ENCODE data around the gene CGNL1. TPM values are rescaled to one million over a fixed set of nuclear protein-coding genes. Genes with fewer than 3 reads are reported as not detected.

CGNL1 gene
- total and polyA plus RNA-seq, 10 of the 15 experiments (the other 5 are each of a cell fraction or from before 2014, with no cell fraction given): under 0.01 to 0.27 (median 0.04) TPM; not detected in 3

DNA sequence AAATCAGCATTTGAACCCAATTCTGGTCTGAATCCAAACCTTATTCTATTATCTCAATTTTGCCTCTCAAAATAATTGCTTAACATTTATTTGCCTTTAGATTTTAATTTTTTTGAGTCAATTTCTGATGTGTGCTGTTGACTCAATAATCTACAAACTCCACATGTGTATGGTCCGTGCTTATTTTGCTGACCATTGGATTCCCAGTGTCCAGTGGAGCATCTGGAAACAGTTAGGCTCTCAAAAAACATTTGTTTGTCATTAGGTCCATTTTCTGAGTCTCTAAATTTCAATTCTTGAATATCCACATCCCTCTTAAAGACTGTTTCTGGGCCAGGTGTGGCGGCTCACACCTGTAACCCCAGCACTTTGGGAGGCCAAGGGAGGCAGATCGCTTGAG is 196.2 kb downstream of the CGNL1 start:
- H3K4me3 ChIP-seq: no peak overlapping the region
- H3K36me3 ChIP-seq (ENCODE audit: control insufficient read depth in 2 of 2, insufficient read depth in 2 of 2, low read length in 1 of 2): no peaks in the 10 kb centered on the region
- no peak for FAIRE-seq
- CTCF ChIA-PET: interaction anchor here (1.1 kb wide), 1 partner anchor 13 kb away, joined by 4 read pairs; no protein-coding TSS in a partner anchor
- TF ChIP-seq HCFC1 (IDR thresholded peaks at IDR 0.05; ENCODE audit: low read length) (no peak), IRF4 (IDR thresholded peaks at IDR 0.05; ENCODE audit: low read depth, low read length) (no peak), JUNB (IDR thresholded peaks at IDR 0.05) (no peak), SIN3A (IDR thresholded peaks at IDR 0.05; ENCODE audit: low read depth, low read length) (no peak), NRF1 (conservative IDR thresholded peaks at IDR 0.05; ENCODE audit: low read depth, low read length) (no peak), LARP7 (IDR thresholded peaks at IDR 0.05) (no peak)
- TF ChIP-seq, protein P1, sequence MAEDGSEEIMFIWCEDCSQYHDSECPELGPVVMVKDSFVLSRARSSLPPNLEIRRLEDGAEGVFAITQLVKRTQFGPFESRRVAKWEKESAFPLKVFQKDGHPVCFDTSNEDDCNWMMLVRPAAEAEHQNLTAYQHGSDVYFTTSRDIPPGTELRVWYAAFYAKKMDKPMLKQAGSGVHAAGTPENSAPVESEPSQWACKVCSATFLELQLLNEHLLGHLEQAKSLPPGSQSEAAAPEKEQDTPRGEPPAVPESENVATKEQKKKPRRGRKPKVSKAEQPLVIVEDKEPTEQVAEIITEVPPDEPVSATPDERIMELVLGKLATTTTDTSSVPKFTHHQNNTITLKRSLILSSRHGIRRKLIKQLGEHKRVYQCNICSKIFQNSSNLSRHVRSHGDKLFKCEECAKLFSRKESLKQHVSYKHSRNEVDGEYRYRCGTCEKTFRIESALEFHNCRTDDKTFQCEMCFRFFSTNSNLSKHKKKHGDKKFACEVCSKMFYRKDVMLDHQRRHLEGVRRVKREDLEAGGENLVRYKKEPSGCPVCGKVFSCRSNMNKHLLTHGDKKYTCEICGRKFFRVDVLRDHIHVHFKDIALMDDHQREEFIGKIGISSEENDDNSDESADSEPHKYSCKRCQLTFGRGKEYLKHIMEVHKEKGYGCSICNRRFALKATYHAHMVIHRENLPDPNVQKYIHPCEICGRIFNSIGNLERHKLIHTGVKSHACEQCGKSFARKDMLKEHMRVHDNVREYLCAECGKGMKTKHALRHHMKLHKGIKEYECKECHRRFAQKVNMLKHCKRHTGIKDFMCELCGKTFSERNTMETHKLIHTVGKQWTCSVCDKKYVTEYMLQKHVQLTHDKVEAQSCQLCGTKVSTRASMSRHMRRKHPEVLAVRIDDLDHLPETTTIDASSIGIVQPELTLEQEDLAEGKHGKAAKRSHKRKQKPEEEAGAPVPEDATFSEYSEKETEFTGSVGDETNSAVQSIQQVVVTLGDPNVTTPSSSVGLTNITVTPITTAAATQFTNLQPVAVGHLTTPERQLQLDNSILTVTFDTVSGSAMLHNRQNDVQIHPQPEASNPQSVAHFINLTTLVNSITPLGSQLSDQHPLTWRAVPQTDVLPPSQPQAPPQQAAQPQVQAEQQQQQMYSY (CRISPR knock-in tag; IDR thresholded peaks at IDR 0.05): no peak
- TF ChIP-seq, protein P2, sequence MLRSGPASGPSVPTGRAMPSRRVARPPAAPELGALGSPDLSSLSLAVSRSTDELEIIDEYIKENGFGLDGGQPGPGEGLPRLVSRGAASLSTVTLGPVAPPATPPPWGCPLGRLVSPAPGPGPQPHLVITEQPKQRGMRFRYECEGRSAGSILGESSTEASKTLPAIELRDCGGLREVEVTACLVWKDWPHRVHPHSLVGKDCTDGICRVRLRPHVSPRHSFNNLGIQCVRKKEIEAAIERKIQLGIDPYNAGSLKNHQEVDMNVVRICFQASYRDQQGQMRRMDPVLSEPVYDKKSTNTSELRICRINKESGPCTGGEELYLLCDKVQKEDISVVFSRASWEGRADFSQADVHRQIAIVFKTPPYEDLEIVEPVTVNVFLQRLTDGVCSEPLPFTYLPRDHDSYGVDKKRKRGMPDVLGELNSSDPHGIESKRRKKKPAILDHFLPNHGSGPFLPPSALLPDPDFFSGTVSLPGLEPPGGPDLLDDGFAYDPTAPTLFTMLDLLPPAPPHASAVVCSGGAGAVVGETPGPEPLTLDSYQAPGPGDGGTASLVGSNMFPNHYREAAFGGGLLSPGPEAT (IDR thresholded peaks at IDR 0.05; ENCODE audit: low read depth): no peak
- in situ Hi-C loops (cut with MboI): no loop called here
- no peaks in the 10 kb centered on the region for H4K20me1 ChIP-seq (ENCODE audit: control insufficient read depth, insufficient read depth)
- H3K27me3 ChIP-seq (replicated peaks in 1 of 2; ENCODE audit: control insufficient read depth in 2 of 2, insufficient read depth in 2 of 2, low read length in 1 of 2): no peaks in the 10 kb centered on the region; a peak in 1 of 4 replicates
- WGBS (ENCODE audit: insufficient coverage, insufficient replicate concordance, low lambda C conversion rate, missing lambda C conversion rate): 28% methylated on average over 3 of the region's 3 CpGs
- no peak for DNase-seq (ENCODE audit: low read depth, low spot score)
- ATAC-seq: no peak
- H3K9me3 ChIP-seq (replicated peaks; ENCODE audit: control insufficient read depth, insufficient read depth, low read length): no peaks in the 10 kb centered on the region
- BruUV-seq (replicated peaks): no TSS peak
- SMC1A ChIA-PET (ENCODE audit: uncharacterized antibody, unreplicated experiment): interaction anchor here (0.8 kb wide), 1 partner anchor 12 kb away, joined by 3 read pairs; no protein-coding TSS in a partner anchor
- H3K4me2 ChIP-seq (ENCODE audit: control insufficient read depth, insufficient read depth): no peak overlapping the region
- intact Hi-C loops (cut with micrococcal nuclease; ENCODE audit: unreplicated experiment): no loop called here
- no peak overlapping the region for H3K9ac ChIP-seq (ENCODE audit: control insufficient read depth, insufficient read depth, low read length)
- H3K79me2 ChIP-seq (ENCODE audit: control insufficient read depth, insufficient read depth, low read length): no peaks in the 10 kb centered on the region
- no peak overlapping the region for H3K27ac ChIP-seq (ENCODE audit: control insufficient read depth, insufficient read depth)
- H2AFZ ChIP-seq (ENCODE audit: control insufficient read depth, low read depth, low read length): no peak overlapping the region
- RAD21 ChIA-PET (ENCODE audit: unreplicated experiment): no interaction called here
- POLR2A ChIA-PET: interaction anchor here (0.6 to 1.1 kb wide), 2 partner anchors 9 to 947 kb away, joined by 3 to 4 read pairs; no protein-coding TSS in a partner anchor
- H3K4me1 ChIP-seq (ENCODE audit: control insufficient read depth, insufficient read depth, low read length): no peaks in the 10 kb centered on the region

All from GM12878 (cell line).